ENCODE measurements around the gene PDLIM4.

The PDLIM4 gene

GRCh38 chr5:132274050-132274792 is 16.7 kb downstream of the PDLIM4 start:
- no peaks in the 10 kb centered on the region for H3K36me3 Mint-ChIP-seq (ENCODE audit: low read depth)
- no peaks in the 10 kb centered on the region for H3K9me3 Mint-ChIP-seq
- DNase-seq, result no peak
- H3K4me1 Mint-ChIP-seq (ENCODE audit: low read depth), result peaks cover 16% of the 10 kb centered on the region
- no peak overlapping the region for H3K27ac Mint-ChIP-seq
- H3K27me3 Mint-ChIP-seq, result peaks cover 27% of the 10 kb centered on the region
- no peak overlapping the region for H3K4me3 Mint-ChIP-seq

- H3K4me3 Mint-ChIP-seq, result no peak overlapping the region
- H3K27ac Mint-ChIP-seq, result no peak overlapping the region
- peaks cover 16% of the 10 kb centered on the region for H3K4me1 Mint-ChIP-seq (ENCODE audit: low read depth)
- no peaks in the 10 kb centered on the region for H3K9me3 Mint-ChIP-seq
- H3K27me3 Mint-ChIP-seq, result peaks cover 27% of the 10 kb centered on the region
- no peak for DNase-seq
- H3K36me3 Mint-ChIP-seq (ENCODE audit: low read depth), result no peaks in the 10 kb centered on the region
Measured at GRCh38 chr5:132275367-132276220, 18.1 kb downstream of the PDLIM4 start.

- DNase-seq, result no peak
- peaks cover 8% of the 10 kb centered on the region for H3K4me1 Mint-ChIP-seq (ENCODE audit: low read depth)
- H3K9me3 Mint-ChIP-seq, result no peaks in the 10 kb centered on the region
- H3K36me3 Mint-ChIP-seq (ENCODE audit: low read depth), result no peaks in the 10 kb centered on the region
- no peak overlapping the region for H3K4me3 Mint-ChIP-seq
- peaks cover 24% of the 10 kb centered on the region for H3K27me3 Mint-ChIP-seq
- H3K27ac Mint-ChIP-seq, result no peak overlapping the region
Measured at GRCh38 chr5:132277256-132277655, 19.8 kb downstream of the PDLIM4 start.

GRCh38 chr5:132277971-132278853 is 20.7 kb downstream of the PDLIM4 start:
- Mint-ChIP-seq H3K9me3 (no peaks in the 10 kb centered on the region), H3K27ac (no peak overlapping the region), H3K27me3 (peaks cover 14% of the 10 kb centered on the region), H3K4me1 (ENCODE audit: low read depth) (no peaks in the 10 kb centered on the region), H3K36me3 (ENCODE audit: low read depth) (no peaks in the 10 kb centered on the region), H3K4me3 (no peak overlapping the region)
- DNase-seq, result no peak

- Mint-ChIP-seq H3K27ac (no peak overlapping the region), H3K4me3 (no peak overlapping the region), H3K27me3 (peaks cover 1% of the 10 kb centered on the region), H3K36me3 (ENCODE audit: low read depth) (no peaks in the 10 kb centered on the region), H3K9me3 (no peaks in the 10 kb centered on the region), H3K4me1 (ENCODE audit: low read depth) (no peaks in the 10 kb centered on the region)
- DNase-seq, result no peak
Measured at GRCh38 chr5:132279801-132280200, 22.3 kb downstream of the PDLIM4 start.

GRCh38 chr5:132280371-132281240 is 23.1 kb downstream of the PDLIM4 start:
- Mint-ChIP-seq H3K4me1 (ENCODE audit: low read depth) (no peaks in the 10 kb centered on the region), H3K9me3 (no peaks in the 10 kb centered on the region), H3K27ac (no peak overlapping the region), H3K27me3 (no peaks in the 10 kb centered on the region), H3K4me3 (no peak overlapping the region), H3K36me3 (ENCODE audit: low read depth) (no peaks in the 10 kb centered on the region)
- no peak for DNase-seq

DNA sequence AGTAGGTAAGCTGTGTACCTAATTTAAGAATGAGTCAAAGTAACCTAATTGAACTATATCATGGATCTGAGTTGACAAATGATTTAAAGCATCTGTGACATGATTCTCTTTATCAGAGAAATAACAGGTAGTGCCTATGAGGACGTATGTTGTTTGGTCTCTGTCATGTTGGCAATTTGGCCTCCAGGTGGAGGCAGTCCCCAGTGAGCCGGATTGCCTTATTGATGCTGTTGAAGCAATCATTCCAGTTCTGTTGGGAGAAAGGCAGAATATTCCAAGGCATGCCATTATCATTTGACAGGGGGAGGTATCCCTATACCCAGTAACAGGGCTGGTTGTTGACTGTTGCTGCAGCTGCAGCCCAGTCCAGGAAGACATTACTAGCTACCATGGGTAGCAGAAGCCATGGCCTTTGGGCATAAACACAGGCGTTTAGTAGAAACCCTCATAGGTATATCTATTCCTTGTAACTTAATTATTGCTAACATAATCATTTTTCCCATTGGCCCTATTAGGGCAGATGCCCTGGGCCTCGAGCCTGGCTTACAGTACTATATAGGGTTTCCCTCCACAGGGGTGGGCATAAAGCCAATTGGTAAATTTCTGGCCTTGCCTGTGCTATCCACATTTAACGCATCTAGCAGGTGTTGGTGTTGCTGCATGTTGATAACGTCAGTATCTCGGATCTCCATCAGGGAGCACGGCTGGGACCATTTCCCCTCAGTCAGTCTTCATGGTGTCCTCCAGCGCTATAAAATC is 24.5 kb downstream of the PDLIM4 start:
- Mint-ChIP-seq H3K27me3 (no peaks in the 10 kb centered on the region), H3K4me3 (no peak overlapping the region), H3K4me1 (ENCODE audit: low read depth) (no peaks in the 10 kb centered on the region), H3K27ac (no peak overlapping the region), H3K9me3 (no peaks in the 10 kb centered on the region), H3K36me3 (ENCODE audit: low read depth) (no peaks in the 10 kb centered on the region)
- DNase-seq, result no peak

- no peak overlapping the region for H3K4me3 Mint-ChIP-seq
- no peaks in the 10 kb centered on the region for H3K4me1 Mint-ChIP-seq (ENCODE audit: low read depth)
- H3K27me3 Mint-ChIP-seq, result peaks cover 2% of the 10 kb centered on the region
- no peak overlapping the region for H3K27ac Mint-ChIP-seq
- no peaks in the 10 kb centered on the region for H3K9me3 Mint-ChIP-seq
- no peaks in the 10 kb centered on the region for H3K36me3 Mint-ChIP-seq (ENCODE audit: low read depth)
- DNase-seq, result no peak
Measured at GRCh38 chr5:132283423-132284043, 26.0 kb downstream of the PDLIM4 start.

DNA sequence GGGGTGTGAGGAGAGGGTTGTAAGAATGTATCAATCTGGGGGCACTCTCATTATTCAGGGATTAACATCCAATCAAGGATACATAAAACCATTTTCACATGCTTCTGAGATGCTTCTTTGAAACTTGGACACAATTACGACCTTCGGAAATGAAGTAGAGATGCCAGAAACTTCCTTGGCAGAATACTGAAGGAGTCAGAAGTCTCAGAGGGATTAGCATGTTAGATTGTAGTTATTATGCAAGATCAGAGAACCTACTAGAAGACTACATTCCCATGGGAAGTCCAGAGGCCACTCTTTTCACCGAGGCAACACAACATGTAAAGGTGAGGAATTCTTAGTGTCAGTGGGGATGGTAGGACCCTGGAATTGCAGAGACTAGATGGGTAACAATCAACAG is 31.6 kb downstream of the PDLIM4 start:
- DNase-seq, result no peak
- Mint-ChIP-seq H3K27ac (no peak overlapping the region), H3K36me3 (ENCODE audit: low read depth) (peaks cover 1% of the 10 kb centered on the region), H3K4me3 (no peak overlapping the region), H3K9me3 (no peaks in the 10 kb centered on the region), H3K27me3 (peaks cover 11% of the 10 kb centered on the region), H3K4me1 (ENCODE audit: low read depth) (peaks cover 10% of the 10 kb centered on the region)

GRCh38 chr5:132291026-132291425 is 33.5 kb downstream of the PDLIM4 start:
- no peak overlapping the region for H3K27ac Mint-ChIP-seq
- DNase-seq, result no peak
- no peaks in the 10 kb centered on the region for H3K9me3 Mint-ChIP-seq
- H3K36me3 Mint-ChIP-seq (ENCODE audit: low read depth), result peaks cover 6% of the 10 kb centered on the region
- peaks cover 25% of the 10 kb centered on the region for H3K4me1 Mint-ChIP-seq (ENCODE audit: low read depth)
- no peak overlapping the region for H3K4me3 Mint-ChIP-seq
- peaks cover 14% of the 10 kb centered on the region for H3K27me3 Mint-ChIP-seq

DNA sequence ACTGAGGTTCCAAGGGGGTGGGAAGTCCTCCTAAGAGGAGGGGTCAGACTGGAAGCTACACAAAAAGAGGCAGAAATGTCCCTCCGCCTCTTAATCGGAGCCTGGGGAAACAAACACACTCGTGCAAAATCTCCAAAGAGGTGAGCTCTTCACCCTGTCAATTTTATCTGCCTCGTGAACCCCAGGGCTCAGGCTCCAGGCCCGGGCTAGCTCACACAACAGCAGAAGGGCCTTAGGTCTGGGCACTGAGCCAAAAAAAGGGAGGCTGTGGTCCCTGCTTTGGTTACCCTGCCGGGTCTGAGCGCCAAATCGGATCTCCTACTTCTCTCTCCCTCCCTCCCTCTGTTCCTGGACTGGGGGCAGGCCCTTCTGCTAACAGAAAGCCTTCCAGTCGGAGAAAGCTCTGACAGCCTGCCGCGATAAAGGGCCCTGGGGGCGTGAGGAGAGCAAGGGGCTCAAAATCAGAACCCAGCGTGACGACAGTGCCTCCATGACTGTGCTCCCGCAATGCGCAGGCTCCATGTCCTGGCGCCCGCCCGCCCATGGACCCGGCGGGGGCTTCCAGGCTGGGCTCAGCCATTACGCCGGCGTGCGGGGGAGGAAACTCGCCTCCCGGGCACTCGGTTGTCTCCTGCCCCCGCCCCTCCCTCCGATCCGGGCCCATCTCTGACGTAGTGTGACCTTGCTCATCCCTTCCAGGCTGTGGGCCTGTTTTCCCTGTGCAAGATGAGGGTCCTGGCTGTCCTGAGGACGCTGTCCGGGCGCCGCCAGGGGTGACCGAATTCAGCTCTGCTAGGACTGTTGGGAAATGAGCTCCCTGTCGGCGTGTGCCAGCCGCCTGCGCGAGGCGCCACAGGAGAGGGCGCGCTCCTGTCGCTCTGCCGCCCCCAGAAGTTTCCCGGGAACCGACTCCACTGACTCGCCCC is 35.8 kb downstream of the PDLIM4 start:
- Mint-ChIP-seq H3K9me3 (no peaks in the 10 kb centered on the region), H3K4me1 (ENCODE audit: low read depth) (peaks cover 38% of the 10 kb centered on the region)

More for the DNA sequence above, 35.8 kb downstream of the PDLIM4 start:
- peak; percentile 88 for DNase-seq
- peaks cover 21% of the 10 kb centered on the region for H3K27me3 Mint-ChIP-seq
- peak overlapping the region; percentile 91 for H3K4me3 Mint-ChIP-seq
- H3K36me3 Mint-ChIP-seq (ENCODE audit: low read depth), result peaks cover 6% of the 10 kb centered on the region
- H3K27ac Mint-ChIP-seq, result peak overlapping the region; percentile 96

Data from activated T-cell treated with anti-CD3 and anti-CD28 coated beads, Interleukin-2, amount 50 U/mL, for 24 hours (primary cell).